ENCODE measurements around the gene SLC6A6.

DNA sequence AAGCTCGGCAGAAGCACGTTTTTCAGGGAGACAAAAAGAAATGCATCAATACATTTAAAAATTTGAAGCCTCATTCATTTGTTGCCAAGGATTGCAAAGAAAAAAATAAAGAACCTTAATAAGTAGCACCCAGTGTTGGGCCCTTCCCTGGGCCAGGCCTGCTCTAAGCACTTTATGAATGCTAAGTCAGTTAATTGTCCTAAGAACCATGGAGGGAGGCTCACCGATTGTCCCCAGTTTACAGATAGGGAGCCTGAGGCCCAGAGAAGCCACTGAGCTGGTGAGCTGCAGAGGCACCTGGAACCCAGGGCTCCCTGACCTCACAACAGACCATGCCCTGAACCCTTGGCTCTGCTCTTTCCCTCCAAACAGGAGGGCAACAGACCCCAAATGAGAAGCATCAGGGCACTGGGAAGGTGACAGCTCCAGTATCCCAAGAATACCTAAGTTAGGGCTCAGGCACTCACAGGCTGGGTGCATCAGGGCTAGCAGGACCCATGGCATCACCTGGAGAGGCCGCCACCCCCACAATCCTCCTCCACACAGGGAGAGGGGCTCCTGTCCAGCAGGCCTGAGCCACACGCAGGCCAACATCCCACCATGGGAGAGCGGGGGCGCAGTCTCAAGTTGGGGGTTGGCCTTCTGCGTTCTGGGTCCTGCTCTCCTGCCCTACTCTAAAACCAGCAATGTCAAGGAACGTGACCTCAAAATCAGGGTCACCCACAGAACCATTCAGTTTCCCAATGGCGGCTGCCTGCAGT is 133.8 kb downstream of the SLC6A6 start:
- TF ChIP-seq, protein P1, sequence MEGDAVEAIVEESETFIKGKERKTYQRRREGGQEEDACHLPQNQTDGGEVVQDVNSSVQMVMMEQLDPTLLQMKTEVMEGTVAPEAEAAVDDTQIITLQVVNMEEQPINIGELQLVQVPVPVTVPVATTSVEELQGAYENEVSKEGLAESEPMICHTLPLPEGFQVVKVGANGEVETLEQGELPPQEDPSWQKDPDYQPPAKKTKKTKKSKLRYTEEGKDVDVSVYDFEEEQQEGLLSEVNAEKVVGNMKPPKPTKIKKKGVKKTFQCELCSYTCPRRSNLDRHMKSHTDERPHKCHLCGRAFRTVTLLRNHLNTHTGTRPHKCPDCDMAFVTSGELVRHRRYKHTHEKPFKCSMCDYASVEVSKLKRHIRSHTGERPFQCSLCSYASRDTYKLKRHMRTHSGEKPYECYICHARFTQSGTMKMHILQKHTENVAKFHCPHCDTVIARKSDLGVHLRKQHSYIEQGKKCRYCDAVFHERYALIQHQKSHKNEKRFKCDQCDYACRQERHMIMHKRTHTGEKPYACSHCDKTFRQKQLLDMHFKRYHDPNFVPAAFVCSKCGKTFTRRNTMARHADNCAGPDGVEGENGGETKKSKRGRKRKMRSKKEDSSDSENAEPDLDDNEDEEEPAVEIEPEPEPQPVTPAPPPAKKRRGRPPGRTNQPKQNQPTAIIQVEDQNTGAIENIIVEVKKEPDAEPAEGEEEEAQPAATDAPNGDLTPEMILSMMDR (optimal IDR thresholded peaks at IDR 0.05 in 1 of 3, IDR thresholded peaks at IDR 0.05 in 1 of 3, conservative IDR thresholded peaks at IDR 0.05 in 1 of 3; ENCODE audit: extremely low read depth in 1 of 3, insufficient read depth in 2 of 3, low read length in 3 of 3), result no peak
- TF ChIP-seq EZH2 (IDR thresholded peaks at IDR 0.05; ENCODE audit: low read length), result no peak
